ENCODE data around the gene FAXDC2.

GRCh38 chr5:154806176-154806575, 44.2 kb downstream of the FAXDC2 start:
- TF ChIP-seq CTCF (IDR thresholded peaks at IDR 0.05; ENCODE audit: low read depth, low read length, poor library complexity, severe bottlenecking): no peak
- no peak for TF ChIP-seq EZH2phosphoT487 (IDR thresholded peaks at IDR 0.05; ENCODE audit: borderline replicate concordance, low read length)
